NAMALWA (cell line): Measurements from ENCODE around the gene DNAAF1.

Source experiments
- DNase-seq: peaks from one replicate; pipeline ENCODE4 v3.0.0-alpha.2; 2015; ENCODE audit warnings: low spot score

Gene DNAAF1

DNA sequence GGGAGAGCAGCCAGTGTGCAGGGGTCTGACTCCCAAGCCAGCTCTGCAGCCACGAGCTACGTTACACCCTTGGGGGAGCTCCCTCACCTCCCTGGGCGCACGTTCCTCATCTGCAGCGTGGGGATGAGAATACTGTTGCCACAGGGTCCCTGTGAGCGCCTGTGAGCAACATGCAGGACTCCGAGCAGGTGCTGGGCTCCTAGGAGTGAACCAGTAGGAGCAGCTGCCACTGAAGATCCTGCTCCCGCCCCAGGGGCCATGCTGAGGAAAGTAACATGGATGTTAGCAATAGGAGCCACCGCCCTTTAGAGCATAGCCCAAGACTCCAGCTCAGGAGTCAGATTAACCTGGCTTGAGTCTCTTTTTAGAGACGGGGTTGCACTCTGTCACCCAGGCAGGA lies 15.9 kb downstream of the DNAAF1 start:
- no peak for DNase-seq

DNA sequence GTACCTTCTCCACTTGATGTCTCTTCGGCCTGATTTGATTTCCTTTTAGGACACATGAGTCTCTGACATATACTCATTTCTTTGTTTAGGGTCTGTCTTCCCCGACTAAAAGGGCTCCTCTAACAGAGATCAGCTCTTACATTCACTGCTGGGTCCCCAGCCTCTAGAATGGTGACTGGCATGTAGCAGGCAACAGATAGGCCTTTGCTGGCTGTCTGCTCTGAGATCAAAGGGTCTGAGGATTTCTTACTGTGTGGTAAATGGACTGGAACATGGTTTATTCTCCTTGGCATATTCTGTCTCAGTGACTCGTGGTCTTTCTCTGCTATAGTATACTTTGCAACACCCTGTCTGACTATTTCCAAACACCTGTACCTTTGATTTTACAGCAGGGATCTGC lies 16.7 kb downstream of the DNAAF1 start:
- no peak for DNase-seq

- DNase-seq, result no peak
These were observed 20.6 kb downstream of the DNAAF1 start for GRCh38 chr16:84165746-84166145.

DNA sequence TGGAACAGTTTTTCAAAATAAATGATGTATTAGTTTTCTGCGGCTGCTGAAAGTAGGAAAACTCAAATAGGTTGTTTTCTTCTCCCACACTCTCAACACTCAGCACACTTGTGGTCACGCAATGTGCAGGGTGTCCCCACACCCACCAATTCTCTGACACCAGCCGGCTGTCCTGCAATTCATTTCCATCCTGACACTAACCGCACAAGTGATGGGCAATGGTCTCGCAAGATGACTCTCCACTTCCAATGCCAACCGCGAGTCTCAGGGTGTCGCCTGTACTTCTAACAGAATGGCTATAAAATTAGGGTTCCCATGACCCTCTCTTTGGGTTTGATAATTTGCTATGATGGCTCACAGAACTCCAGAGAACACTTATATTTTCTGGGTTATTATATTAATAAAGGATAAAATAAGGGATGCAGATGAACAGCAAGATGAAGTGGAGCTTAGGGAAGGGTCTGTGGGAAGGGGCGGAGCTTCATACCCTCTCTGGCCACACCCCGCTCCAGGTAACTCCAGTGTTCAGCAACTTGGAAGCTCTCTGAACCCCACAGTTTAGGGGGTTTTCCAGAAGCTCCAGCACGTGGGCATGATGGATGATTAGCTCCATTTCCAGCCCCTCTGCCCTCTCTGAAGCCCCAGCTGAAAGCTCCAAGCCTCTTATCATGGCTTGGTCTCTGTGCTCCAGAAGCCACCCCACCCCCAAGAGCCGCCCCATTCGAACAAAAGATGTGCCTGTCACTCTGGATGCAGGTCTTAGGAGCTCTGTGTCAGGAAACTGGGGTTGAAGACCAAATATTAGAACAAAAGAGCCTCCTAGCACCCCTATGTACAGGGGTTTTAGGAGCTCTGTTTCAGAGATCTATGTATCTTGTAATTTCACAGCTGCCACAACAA lies 21.9 kb downstream of the DNAAF1 start:
- DNase-seq, result no peak

DNA sequence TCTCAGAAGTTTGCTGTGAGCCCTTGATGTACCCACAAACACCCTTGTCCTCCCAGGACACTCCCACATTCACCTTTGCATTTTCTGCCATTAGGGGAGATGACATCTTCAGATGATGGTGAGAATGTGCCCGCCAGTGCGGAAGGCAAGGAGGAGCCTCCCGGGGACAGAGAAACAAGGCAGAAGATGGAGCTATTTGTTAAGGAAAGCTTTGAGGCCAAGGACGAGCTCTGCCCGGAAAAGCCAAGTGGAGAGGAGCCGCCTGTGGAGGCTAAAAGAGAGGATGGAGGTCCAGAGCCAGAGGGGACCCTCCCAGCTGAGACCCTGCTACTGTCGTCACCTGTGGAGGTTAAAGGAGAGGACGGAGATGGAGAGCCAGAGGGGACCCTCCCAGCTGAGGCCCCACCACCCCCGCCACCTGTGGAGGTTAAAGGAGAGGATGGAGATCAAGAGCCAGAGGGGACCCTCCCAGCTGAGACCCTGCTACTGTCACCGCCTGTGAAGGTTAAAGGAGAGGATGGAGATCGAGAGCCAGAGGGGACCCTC lies 24.7 kb downstream of the DNAAF1 start:
- DNase-seq, result no peak

GRCh38 chr16:84174396-84174795 lies 29.3 kb downstream of the DNAAF1 start:
- DNase-seq, result no peak

DNA sequence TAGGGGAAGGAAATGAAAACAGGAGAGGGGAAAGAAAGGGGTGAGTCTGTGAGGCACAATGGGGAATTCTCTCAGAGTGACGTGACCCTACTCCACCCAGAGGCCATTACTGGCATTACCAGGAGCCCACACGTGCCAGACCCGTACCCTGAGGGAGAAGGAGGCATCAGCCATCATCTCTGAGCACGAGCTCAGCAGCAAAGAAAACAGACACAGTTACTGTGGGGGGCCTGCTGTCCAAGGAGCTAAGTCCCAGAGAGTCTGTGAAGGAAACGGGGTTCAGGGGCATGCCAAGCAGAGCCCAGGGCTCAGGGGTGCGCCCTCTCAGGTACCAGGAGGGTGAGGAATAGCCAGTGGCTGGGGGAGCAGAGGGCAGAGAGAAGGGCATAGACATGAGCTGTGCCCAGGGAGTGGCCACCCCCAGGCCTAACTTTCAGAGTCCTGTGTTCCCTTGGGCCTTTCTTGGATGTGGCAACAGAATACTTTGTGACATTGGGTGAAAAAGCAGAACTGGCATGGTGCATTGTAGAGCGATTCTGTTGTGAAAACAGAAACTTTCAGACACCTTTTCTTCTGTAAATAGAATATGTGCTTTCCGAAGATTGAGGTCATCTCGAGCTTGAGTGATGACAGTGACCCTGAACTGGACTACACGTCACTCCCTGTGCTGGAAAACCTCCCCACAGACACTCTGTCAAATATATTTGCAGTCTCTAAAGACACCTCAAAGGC lies 30.4 kb downstream of the DNAAF1 start:
- peak; percentile 69 for DNase-seq

DNA sequence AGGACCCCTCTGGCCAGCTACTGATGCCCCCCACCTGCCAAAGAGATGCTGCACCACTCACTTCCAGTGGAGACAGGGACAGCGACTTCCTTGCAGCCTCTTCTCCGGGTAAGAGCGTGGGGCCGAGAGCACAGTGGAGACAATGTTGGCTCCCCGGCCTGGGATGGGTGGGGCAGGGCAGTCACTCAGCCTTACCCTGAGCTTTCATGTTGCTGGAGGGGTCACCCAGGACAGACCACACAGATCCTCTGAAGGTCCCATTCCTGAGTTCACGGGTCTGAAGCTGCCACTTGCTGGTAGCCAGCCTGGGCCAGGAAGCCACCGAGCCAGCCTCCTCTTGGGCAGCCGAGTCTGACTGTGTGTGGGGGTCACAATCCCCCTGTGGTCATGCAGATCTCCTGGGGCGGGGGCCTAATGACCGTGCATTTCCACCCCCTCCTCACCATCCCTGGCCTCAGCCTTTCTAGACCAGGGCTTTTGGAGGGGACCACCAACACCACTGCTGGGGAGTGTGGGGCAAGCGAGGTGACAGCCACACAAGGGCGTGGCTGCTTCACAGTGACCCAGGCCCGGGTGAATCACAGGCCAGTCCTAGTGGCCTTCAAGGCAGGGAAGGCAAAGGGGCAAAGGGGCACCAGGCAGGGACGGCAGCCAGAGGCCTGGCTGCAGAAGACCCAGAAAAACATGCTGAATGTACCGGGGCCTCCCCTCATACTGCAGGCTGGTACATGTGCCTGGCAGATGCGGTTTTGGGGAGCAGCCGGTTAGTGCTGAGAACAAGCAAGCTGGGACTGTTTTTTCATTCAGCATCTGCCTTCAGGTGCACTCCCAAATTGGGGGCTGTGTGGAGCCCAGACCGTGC lies 31.3 kb downstream of the DNAAF1 start:
- DNase-seq, result no peak

DNA sequence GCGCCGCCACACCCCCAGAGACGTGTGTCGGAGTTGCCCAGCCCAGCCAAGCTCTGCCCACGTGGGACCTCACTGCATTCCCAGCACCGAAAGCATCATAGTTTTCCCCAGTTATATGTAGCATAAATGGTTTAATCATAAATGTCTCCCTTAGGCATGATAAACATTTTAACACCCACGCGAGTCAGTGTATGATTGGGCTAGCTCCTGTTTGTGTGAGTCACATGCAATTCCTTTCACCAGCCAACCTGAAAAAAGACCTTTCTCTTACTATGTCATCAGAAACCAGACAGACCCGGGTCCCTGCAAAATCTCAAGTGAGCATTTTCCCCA lies 32.6 kb downstream of the DNAAF1 start:
- no peak for DNase-seq

DNA sequence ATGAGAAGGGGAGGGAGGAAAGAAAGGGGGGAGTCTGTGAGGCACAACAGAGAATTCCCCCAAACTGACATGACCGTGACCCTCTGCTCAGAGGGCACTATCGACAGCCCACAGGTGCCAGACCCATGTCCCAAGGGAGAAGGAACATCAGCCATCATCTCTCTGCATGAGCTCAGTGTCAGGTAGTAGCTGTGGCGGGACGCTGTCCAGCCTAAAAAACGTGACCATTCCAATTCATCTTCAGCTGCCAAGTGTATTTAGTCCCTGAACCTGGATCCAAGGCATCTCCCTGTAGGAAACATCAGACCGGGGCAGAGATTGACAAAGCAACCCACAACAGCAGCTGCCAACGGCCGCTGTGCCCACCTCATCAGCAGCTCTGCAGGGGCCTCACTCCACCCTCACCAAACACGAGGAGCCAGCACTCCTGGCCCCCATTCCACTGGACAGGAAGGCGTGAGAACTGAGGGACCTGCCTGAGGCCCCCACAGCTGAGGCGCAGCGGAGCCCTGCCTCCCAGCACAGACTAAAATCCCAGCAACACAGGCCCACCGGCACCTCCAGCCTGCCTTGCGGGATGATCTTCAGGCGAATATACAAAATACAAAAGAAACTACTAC lies 33.1 kb downstream of the DNAAF1 start:
- DNase-seq, result no peak

DNA sequence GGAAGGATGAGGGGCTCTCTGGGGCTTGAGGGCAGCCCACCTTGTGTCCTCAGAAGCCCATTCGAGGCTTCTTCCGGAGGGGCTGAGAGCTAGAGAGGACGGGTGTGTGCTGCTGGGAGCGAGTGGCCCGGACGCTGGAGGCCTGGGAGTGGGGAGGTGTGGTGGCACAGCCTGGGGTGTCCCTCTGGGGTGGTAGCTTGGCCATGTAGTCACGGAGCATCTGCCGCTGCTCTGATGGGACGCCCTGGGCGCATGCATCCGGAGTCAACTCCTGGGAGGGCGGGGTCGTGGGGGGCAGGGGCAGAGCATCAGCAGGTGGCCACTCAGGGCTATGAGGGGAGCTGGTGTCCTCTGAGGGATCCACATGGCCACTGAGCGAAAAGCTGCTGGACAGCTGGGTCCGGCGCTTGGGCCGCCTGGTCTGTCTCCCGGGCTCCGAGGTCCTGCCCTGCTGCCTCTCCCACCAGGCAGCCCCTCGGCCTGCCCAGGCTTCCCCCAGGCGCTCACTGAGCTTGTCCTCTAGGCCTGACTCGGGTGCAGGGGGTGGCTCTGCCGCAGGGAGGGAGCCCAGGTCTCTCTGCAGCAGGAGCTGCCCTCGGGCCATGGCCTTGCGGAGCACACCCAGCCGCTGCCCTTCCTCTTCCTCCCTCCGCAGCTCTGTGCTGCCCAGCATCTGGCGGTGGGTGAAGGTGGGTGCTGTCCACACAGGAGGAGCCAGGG lies 33.9 kb downstream of the DNAAF1 start:
- no peak for DNase-seq

DNA sequence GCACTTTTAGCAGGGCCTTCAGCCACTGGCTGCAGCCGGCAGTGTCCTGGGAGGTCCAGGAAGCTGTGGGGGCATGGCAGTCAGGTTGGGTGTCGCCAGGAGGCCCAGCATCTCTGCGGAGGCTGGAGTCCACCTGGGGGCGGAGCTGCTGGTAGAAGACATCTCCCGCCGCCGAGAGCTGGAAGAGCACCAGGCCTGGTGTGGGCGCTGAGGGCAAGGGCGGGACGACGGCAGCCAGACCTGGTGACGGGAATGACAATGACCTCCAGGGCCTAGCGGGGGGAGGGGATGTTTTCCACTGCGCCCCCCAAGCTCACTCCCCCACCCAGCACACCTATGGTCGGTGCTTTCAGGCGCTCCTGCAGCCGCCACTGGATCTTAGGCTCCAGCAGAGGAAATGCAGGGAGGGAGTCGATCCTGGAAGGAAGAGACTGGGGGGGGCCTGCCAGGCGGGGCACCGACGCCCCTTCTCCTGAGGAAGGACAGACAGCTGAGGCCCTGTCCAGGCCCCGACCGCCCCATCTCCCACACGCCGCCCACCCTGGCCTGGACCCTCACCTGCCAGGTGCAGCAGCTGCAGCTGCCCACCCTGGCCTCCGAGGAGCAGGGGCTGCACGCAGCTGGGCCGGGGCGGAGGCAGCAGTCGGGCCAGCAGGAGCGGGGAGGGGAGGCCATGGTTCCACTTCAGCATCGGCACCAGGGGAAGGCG lies 34.7 kb downstream of the DNAAF1 start:
- DNase-seq, result no peak

- no peak for DNase-seq
These were observed 35.5 kb downstream of the DNAAF1 start for GRCh38 chr16:84180519-84181140.

GRCh38 chr16:84181144-84181915 lies 36.2 kb downstream of the DNAAF1 start:
- no peak for DNase-seq

DNA sequence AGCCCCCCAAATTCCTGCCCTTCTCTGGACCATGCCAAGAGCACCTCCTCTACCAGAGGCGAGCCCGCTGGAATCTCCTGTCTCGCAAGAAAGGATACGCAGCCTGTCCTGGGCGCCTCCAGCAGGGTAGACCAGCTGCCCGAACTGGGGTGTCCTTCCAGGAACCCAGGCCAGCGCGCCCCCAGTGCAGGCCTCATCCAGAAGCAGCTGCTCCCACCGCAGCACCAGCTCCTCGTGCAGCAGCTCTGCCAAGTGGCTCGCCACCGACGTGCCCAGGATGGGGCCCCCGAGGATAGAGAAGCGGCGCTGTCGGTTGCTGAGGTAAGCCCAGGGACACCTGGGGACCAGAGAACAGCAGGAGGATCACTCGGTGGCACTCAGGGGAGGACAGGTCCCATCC lies 37.0 kb downstream of the DNAAF1 start:
- DNase-seq, result no peak

GRCh38 chr16:84182680-84183571 lies 37.8 kb downstream of the DNAAF1 start:
- DNase-seq, result no peak

- DNase-seq, result no peak
These were observed 38.4 kb downstream of the DNAAF1 start for GRCh38 chr16:84183572-84183875.

DNA sequence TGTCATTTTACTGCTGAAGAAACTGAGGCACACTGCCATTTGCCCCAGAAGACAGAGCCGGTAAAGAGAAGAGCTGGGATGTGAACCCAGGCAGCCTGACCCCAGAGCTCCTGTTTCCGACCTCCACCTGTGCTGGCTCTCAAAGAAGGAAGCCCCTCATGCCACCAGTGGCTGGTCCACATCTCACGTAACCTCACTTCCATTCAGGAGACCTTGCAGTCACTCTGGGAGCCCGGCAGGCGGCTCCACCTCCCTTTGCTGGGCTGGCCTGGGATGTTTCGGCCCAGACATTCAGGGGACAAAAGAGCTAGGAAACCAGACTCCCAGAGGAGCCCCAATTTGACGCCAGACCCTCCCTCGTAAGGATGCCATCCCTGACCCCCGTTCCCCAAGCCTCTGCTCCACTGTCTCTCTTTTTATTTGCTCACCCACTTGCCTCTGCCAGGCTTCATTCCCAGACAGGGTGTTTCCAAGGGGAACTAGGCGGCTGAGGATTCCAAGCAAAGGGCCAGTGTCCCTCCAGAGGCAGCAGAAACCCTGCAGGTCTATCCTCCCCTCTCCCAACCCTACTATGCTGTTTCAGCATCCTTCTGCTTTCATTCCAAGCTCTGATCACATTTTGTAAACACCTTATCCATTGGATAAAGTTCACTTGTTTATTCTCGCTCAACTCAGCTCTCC lies 38.9 kb downstream of the DNAAF1 start:
- DNase-seq, result no peak
